K562 (cell line): ENCODE data around the gene TEX14. TPM values are rescaled to one million over a fixed set of nuclear protein-coding genes. Genes with fewer than 3 reads are reported as not detected.

ENCODE experiments used
- CXXC5 ChIP-seq: fragments of 250-450 bp; sonication (Bioruptor Pico); IDR thresholded peaks from 2 replicates; pipeline ENCODE4 v1.8.0; 2022; ENCODE audit warnings: inconsistent platforms, mild to moderate bottlenecking, moderate library complexity
- GABPA ChIP-seq: fragments of 200-800 bp; sonication (Bioruptor generic); conservative IDR thresholded peaks from 2 replicates; pipeline ENCODE4 v1.6.1; 2016; ENCODE audit warnings: low read depth, missing genetic modification characterization, missing compliant biosample characterization
- GABPB1 ChIP-seq: sonication (generic); formaldehyde crosslinking; IDR thresholded peaks from 2 replicates; pipeline ENCODE4 v1.8.0; 2022; ENCODE audit warnings: mild to moderate bottlenecking, missing genetic modification reagents
- JUN ChIP-seq, 2 experiments: sonication (generic) in 1 of 2; formaldehyde crosslinking in 1 of 2; IDR thresholded peaks; 2 replicates each; pipeline versions ENCODE4 v1.6.1 to v1.8.0; 2012 to 2022; ENCODE audit warnings: borderline replicate concordance in 2 of 2, mild to moderate bottlenecking in 2 of 2, improper control_type of control experiment in 1 of 2, low read depth in 1 of 2, low read length in 1 of 2, missing genetic modification reagents in 1 of 2
- KDM1A ChIP-seq, 2 experiments: fragments of 450-650 bp; IDR thresholded peaks; 2 replicates each; pipeline ENCODE4 v1.6.1; 2016; ENCODE audit warnings: mild to moderate bottlenecking in 2 of 2
- MTA1 ChIP-seq: fragments of 450-650 bp; IDR thresholded peaks from 2 replicates; pipeline ENCODE4 v1.6.1; 2017; ENCODE audit warnings: borderline replicate concordance
- PHTF2 ChIP-seq: fragments of 250-450 bp; sonication (Bioruptor Pico); IDR thresholded peaks from 2 replicates; pipeline ENCODE4 v1.5.0; 2021; ENCODE audit warnings: mild to moderate bottlenecking
- PURB ChIP-seq: sonication (generic); formaldehyde crosslinking; IDR thresholded peaks from 2 replicates; pipeline ENCODE4 v1.9.0; 2021; ENCODE audit warnings: low read depth, mild to moderate bottlenecking, missing genetic modification reagents
- RUNX1 ChIP-seq: sonication (generic); IDR thresholded peaks from 2 replicates; pipeline ENCODE4 v1.6.1; 2016; ENCODE audit warnings: antibody characterized with exemption, low read depth
- SLC30A9 ChIP-seq: fragments of 250-450 bp; sonication (Bioruptor Pico); IDR thresholded peaks from 2 replicates; pipeline ENCODE4 v1.8.0; 2022; ENCODE audit warnings: mild to moderate bottlenecking, moderate library complexity
- STAT5B ChIP-seq: fragments of 250-450 bp; sonication (Bioruptor Pico); IDR thresholded peaks from 2 replicates; pipeline ENCODE4 v1.8.0; 2021; ENCODE audit warnings: mild to moderate bottlenecking, inconsistent platforms
- ZNF77 ChIP-seq: fragments of 250-450 bp; sonication (Bioruptor Pico); IDR thresholded peaks from 2 replicates; pipeline ENCODE4 v1.5.0; 2020
- polyA plus RNA-seq, 8 experiments: library from polyadenylated mRNA; depleted of rRNA in 4 of 8; stranded (reverse) in 5 of 8; unstranded in 3 of 8; fragments of >200 nt; fragmentation: Nextera tagmentation in 2 of 8; fragmentation: Illumina TruSeq in 1 of 8; extraction: Ambion mirVana in 2 of 8; extraction: Trizol in 1 of 8; gene quantifications; 2 replicates each; pipeline versions ENCODE4 v1.2.1 to v1.2.3, GENCODE V29; 2011 to 2014; ENCODE audit warnings: inconsistent platforms in 1 of 8, missing spikeins in 1 of 8
- total RNA-seq, 7 experiments: library from RNA; depleted of rRNA in 6 of 7; stranded (reverse); fragments of >200 nt in 6 of 7; fragmentation: Illumina TruSeq in 2 of 7; extraction: Trizol in 2 of 7; gene quantifications; 2 replicates each; pipeline versions ENCODE4 v1.2.1 to v1.2.3, GENCODE V29; 2011 to 2021; ENCODE audit warnings: low replicate concordance in 1 of 7
- TF ChIP-seq, protein P1 (sequence below): fragments of 250-450 bp; sonication (Bioruptor Pico); IDR thresholded peaks from 2 replicates; pipeline ENCODE4 v1.4.0; 2020
- TF ChIP-seq, protein P2 (sequence below), 2 experiments: fragments of 150-350 bp in 1 of 2; IDR thresholded peaks; 2 replicates each; pipeline ENCODE4 v1.6.1; 2012 to 2016; ENCODE audit warnings: low read depth in 2 of 2, low read length in 2 of 2, mild to moderate bottlenecking in 1 of 2, moderate library complexity in 1 of 2
- TF ChIP-seq, protein P3 (sequence below): fragments of 150-350 bp; IDR thresholded peaks from 2 replicates; pipeline ENCODE4 v1.6.1; 2014; ENCODE audit warnings: low read depth, mild to moderate bottlenecking, low read length, borderline replicate concordance

The TEX14 gene
- total and polyA plus RNA-seq, 9 of the 15 experiments (the other 6 are each of a cell fraction or from before 2014, with no cell fraction given): 0.05 to 0.12 (median 0.09) TPM; not detected in 1

DNA sequence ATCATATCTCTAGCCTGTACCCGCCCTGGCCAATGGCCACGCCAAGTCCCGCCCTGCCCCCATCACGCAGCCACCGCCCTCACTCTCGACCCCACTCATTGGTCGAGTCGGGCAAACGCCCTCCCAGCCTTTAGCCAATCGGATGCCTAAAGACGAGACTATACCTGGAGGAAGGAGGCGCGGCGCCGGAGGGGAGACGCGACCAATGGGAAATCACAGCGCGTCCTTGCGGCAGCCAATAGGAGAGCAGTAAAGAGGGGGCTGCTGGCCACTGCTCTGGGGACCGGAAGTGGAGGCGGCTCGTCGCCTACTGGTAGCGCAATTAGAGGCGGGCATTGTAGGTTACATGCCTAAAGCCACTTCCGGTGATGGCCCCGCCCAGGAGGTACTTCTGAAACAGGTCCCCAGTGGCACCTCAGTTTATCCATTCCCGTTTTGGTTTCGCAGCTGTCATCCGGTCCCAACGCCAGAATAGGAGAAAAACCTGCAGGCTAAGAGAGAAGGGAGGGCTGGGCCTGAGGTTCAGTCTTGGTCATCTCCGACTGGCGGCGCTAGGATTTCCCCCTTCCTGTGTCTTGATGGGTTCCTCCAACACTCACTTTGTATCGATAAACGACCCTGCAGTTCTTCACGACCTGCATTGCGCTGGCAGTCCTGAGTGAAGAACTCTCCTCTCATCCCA is 173.8 kb downstream of the TEX14 start (continued):
- TF ChIP-seq, protein P1, sequence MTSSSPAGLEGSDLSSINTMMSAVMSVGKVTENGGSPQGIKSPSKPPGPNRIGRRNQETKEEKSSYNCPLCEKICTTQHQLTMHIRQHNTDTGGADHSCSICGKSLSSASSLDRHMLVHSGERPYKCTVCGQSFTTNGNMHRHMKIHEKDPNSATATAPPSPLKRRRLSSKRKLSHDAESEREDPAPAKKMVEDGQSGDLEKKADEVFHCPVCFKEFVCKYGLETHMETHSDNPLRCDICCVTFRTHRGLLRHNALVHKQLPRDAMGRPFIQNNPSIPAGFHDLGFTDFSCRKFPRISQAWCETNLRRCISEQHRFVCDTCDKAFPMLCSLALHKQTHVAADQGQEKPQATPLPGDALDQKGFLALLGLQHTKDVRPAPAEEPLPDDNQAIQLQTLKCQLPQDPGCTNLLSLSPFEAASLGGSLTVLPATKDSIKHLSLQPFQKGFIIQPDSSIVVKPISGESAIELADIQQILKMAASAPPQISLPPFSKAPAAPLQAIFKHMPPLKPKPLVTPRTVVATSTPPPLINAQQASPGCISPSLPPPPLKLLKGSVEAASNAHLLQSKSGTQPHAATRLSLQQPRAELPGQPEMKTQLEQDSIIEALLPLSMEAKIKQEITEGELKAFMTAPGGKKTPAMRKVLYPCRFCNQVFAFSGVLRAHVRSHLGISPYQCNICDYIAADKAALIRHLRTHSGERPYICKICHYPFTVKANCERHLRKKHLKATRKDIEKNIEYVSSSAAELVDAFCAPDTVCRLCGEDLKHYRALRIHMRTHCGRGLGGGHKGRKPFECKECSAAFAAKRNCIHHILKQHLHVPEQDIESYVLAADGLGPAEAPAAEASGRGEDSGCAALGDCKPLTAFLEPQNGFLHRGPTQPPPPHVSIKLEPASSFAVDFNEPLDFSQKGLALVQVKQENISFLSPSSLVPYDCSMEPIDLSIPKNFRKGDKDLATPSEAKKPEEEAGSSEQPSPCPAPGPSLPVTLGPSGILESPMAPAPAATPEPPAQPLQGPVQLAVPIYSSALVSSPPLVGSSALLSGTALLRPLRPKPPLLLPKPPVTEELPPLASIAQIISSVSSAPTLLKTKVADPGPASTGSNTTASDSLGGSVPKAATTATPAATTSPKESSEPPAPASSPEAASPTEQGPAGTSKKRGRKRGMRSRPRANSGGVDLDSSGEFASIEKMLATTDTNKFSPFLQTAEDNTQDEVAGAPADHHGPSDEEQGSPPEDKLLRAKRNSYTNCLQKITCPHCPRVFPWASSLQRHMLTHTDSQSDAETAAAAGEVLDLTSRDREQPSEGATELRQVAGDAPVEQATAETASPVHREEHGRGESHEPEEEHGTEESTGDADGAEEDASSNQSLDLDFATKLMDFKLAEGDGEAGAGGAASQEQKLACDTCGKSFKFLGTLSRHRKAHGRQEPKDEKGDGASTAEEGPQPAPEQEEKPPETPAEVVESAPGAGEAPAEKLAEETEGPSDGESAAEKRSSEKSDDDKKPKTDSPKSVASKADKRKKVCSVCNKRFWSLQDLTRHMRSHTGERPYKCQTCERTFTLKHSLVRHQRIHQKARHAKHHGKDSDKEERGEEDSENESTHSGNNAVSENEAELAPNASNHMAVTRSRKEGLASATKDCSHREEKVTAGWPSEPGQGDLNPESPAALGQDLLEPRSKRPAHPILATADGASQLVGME (CRISPR knock-in tag): no peak
- TF ChIP-seq PHTF2 (CRISPR knock-in tag) (no peak), GABPB1 (CRISPR knock-in tag) (peak; percentile 99), RUNX1 (no peak), KDM1A (IDR thresholded peaks at IDR 0.05) (no peak; a peak in 1 of 4 replicates), PURB (CRISPR knock-in tag) (no peak), STAT5B (no peak), GABPA (peak; percentile 100), JUN (IDR thresholded peaks at IDR 0.05; ENCODE audit: borderline replicate concordance, low read depth, low read length) (no peak; the same call in 1 of the 2 replicates), JUN (CRISPR knock-in tag; IDR thresholded peaks at IDR 0.05; ENCODE audit: borderline replicate concordance) (no peak), ZNF77 (CRISPR knock-in tag) (no peak), SLC30A9 (no peak), CXXC5 (CRISPR knock-in tag) (peak; percentile 87), MTA1 (peak; percentile 94)
- TF ChIP-seq, protein P2, sequence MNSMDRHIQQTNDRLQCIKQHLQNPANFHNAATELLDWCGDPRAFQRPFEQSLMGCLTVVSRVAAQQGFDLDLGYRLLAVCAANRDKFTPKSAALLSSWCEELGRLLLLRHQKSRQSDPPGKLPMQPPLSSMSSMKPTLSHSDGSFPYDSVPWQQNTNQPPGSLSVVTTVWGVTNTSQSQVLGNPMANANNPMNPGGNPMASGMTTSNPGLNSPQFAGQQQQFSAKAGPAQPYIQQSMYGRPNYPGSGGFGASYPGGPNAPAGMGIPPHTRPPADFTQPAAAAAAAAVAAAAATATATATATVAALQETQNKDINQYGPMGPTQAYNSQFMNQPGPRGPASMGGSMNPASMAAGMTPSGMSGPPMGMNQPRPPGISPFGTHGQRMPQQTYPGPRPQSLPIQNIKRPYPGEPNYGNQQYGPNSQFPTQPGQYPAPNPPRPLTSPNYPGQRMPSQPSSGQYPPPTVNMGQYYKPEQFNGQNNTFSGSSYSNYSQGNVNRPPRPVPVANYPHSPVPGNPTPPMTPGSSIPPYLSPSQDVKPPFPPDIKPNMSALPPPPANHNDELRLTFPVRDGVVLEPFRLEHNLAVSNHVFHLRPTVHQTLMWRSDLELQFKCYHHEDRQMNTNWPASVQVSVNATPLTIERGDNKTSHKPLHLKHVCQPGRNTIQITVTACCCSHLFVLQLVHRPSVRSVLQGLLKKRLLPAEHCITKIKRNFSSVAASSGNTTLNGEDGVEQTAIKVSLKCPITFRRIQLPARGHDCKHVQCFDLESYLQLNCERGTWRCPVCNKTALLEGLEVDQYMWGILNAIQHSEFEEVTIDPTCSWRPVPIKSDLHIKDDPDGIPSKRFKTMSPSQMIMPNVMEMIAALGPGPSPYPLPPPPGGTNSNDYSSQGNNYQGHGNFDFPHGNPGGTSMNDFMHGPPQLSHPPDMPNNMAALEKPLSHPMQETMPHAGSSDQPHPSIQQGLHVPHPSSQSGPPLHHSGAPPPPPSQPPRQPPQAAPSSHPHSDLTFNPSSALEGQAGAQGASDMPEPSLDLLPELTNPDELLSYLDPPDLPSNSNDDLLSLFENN (IDR thresholded peaks at IDR 0.05; ENCODE audit: low read depth in 2 of 2, low read length in 2 of 2): peak in 1 of 2 experiments; percentile 55; a peak in 2 of 4 replicates
- TF ChIP-seq, protein P3, sequence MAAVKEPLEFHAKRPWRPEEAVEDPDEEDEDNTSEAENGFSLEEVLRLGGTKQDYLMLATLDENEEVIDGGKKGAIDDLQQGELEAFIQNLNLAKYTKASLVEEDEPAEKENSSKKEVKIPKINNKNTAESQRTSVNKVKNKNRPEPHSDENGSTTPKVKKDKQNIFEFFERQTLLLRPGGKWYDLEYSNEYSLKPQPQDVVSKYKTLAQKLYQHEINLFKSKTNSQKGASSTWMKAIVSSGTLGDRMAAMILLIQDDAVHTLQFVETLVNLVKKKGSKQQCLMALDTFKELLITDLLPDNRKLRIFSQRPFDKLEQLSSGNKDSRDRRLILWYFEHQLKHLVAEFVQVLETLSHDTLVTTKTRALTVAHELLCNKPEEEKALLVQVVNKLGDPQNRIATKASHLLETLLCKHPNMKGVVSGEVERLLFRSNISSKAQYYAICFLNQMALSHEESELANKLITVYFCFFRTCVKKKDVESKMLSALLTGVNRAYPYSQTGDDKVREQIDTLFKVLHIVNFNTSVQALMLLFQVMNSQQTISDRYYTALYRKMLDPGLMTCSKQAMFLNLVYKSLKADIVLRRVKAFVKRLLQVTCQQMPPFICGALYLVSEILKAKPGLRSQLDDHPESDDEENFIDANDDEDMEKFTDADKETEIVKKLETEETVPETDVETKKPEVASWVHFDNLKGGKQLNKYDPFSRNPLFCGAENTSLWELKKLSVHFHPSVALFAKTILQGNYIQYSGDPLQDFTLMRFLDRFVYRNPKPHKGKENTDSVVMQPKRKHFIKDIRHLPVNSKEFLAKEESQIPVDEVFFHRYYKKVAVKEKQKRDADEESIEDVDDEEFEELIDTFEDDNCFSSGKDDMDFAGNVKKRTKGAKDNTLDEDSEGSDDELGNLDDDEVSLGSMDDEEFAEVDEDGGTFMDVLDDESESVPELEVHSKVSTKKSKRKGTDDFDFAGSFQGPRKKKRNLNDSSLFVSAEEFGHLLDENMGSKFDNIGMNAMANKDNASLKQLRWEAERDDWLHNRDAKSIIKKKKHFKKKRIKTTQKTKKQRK: peak; percentile 87
